ENCODE results near the gene GPR135. TPM values are rescaled to one million over a fixed set of nuclear protein-coding genes. Genes with fewer than 3 reads are reported as not detected.

The GPR135 gene
- polyA plus RNA-seq, 3 donors, result 3.8 to 7.0 (median 4.2) TPM

GRCh38 chr14:59435987-59436386 lies 29.2 kb downstream of the GPR135 start:
- DNase-seq (ENCODE audit: extremely low read depth in 1 of 11, low read depth in 9 of 11, low spot score in 4 of 11), result no peak

GRCh38 chr14:59435101-59435500 lies 30.1 kb downstream of the GPR135 start:
- DNase-seq (ENCODE audit: extremely low read depth in 1 of 11, low read depth in 9 of 11, low spot score in 4 of 11), result no peak

GRCh38 chr14:59429790-59430189 lies 35.4 kb downstream of the GPR135 start:
- no peak for DNase-seq (ENCODE audit: extremely low read depth in 1 of 11, low read depth in 9 of 11, low spot score in 4 of 11)

- DNase-seq (ENCODE audit: extremely low read depth in 1 of 11, low read depth in 9 of 11, low spot score in 4 of 11), result no peak
These were observed 36.6 kb downstream of the GPR135 start for GRCh38 chr14:59428581-59429012.

- DNase-seq (ENCODE audit: extremely low read depth in 1 of 11, low read depth in 9 of 11, low spot score in 4 of 11), result no peak
These were observed 37.3 kb downstream of the GPR135 start for GRCh38 chr14:59427653-59428580.

- peak in 4 of 11 donors; percentile 31 to 59 (median 56) for DNase-seq (ENCODE audit: extremely low read depth in 1 of 11, low read depth in 9 of 11, low spot score in 4 of 11)
These were observed 39.8 kb downstream of the GPR135 start for GRCh38 chr14:59425322-59425935.

GRCh38 chr14:59424341-59425071 lies 40.7 kb downstream of the GPR135 start:
- DNase-seq (ENCODE audit: extremely low read depth in 1 of 11, low read depth in 9 of 11, low spot score in 4 of 11), result peak in 8 of 11 donors; percentile 66 to 79 (median 74)

GRCh38 chr14:59422069-59422881 lies 42.9 kb downstream of the GPR135 start:
- DNase-seq (ENCODE audit: extremely low read depth in 1 of 11, low read depth in 9 of 11, low spot score in 4 of 11), result no peak

GRCh38 chr14:59419303-59419702 lies 45.9 kb downstream of the GPR135 start:
- peak in 3 of 11 donors; percentile 30 to 64 (median 52) for DNase-seq (ENCODE audit: extremely low read depth in 1 of 11, low read depth in 9 of 11, low spot score in 4 of 11)

- DNase-seq (ENCODE audit: extremely low read depth in 1 of 11, low read depth in 9 of 11, low spot score in 4 of 11), result no peak
These were observed 47.9 kb downstream of the GPR135 start for GRCh38 chr14:59417311-59417710.

GRCh38 chr14:59415836-59416602 lies 49.2 kb downstream of the GPR135 start:
- no peak for DNase-seq (ENCODE audit: extremely low read depth in 1 of 11, low read depth in 9 of 11, low spot score in 4 of 11)

Other genes with a start within 250 kb of the GPR135 start
- 10 to 100 TPM; 34.9 to 63.4 (median 51.9) TPM for gene L3HYPDH, start 19.0 kb upstream of the GPR135 start, polyA plus RNA-seq (ENCODE audit: insufficient read length in 3 of 3)
- 10 to 100 TPM; 68.2 to 82.0 (median 80.1) TPM for gene JKAMP, start 19.1 kb upstream of the GPR135 start, polyA plus RNA-seq (ENCODE audit: insufficient read length in 3 of 3)
- 1 to 10 TPM in 1 of 3 donors, under 1 TPM in 2; 0.43 to 1.4 (median 0.54) TPM for gene CCDC175, start 111.4 kb upstream of the GPR135 start, polyA plus RNA-seq (ENCODE audit: insufficient read length in 3 of 3)